Measurements from ENCODE around the gene MXD4.
A peak's percentile ranks its signal among the peaks of the same experiment; 100 is the strongest.

Gene MXD4

DNA sequence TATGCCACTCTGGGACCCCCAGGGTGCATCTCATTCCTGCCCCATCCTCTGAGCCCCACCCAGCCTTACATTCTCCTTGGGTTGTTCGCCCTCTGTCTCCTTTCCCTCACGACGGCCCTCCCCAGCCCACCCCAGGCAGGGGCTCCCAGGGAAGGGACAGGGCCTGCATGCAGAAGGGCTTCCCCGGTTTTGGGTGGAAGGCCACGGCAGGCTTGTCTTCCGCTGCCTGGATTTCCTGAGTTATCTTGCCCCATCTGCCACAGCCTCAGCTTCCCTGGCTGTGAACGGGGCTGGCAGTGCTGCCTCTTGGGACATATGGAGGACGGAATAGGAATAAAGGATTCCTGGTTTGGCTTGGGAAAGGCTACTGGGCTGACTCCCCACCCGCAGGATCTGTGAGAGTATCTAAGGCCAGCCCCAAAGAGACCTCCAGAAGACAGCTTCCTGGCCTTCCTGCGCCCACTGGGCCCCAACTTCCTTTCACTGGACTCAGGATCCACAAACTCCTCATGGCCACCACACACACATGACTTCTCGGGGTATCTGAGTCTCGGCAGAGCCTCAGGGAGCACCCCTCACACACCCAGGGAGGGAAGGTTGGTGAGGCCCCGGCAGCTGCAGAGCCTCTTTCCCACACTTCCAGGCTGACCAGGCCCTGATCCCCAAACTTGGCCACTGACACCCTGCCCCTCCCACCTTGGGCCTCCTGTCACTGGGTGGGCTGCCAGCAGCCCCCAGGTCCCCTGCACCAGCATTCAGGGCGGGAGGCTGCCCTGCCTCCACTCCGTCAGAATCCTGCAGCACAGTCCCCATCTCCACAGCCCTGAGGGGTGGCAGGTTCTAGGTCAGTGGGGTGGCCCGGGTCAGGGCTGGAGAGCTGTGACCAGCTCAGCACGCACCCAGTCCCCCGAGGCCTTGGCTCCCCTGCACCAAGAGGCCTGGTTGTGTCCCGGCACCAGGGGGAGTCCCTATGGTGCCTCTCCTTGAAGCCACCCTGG is 3.5 kb upstream of the MXD4 start:
- no peak overlapping the region for H3K27ac ChIP-seq
- in situ Hi-C loops (cut with HindIII; ENCODE audit: low pct_ligation_motif_present, low sequenced_read_pairs), result no loop called here
- no peak overlapping the region for H3K4me3 ChIP-seq (ENCODE audit: low read depth, low read length)
- H3K36me3 ChIP-seq (replicated peaks), result no peaks in the 10 kb centered on the region
- H3K27me3 ChIP-seq (replicated peaks), result no peaks in the 10 kb centered on the region
- TF ChIP-seq, protein P1, sequence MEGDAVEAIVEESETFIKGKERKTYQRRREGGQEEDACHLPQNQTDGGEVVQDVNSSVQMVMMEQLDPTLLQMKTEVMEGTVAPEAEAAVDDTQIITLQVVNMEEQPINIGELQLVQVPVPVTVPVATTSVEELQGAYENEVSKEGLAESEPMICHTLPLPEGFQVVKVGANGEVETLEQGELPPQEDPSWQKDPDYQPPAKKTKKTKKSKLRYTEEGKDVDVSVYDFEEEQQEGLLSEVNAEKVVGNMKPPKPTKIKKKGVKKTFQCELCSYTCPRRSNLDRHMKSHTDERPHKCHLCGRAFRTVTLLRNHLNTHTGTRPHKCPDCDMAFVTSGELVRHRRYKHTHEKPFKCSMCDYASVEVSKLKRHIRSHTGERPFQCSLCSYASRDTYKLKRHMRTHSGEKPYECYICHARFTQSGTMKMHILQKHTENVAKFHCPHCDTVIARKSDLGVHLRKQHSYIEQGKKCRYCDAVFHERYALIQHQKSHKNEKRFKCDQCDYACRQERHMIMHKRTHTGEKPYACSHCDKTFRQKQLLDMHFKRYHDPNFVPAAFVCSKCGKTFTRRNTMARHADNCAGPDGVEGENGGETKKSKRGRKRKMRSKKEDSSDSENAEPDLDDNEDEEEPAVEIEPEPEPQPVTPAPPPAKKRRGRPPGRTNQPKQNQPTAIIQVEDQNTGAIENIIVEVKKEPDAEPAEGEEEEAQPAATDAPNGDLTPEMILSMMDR (IDR thresholded peaks at IDR 0.05; ENCODE audit: low read depth, low read length, missing control alignments), result peak; percentile 32
- DNase-seq, result no peak

DNA sequence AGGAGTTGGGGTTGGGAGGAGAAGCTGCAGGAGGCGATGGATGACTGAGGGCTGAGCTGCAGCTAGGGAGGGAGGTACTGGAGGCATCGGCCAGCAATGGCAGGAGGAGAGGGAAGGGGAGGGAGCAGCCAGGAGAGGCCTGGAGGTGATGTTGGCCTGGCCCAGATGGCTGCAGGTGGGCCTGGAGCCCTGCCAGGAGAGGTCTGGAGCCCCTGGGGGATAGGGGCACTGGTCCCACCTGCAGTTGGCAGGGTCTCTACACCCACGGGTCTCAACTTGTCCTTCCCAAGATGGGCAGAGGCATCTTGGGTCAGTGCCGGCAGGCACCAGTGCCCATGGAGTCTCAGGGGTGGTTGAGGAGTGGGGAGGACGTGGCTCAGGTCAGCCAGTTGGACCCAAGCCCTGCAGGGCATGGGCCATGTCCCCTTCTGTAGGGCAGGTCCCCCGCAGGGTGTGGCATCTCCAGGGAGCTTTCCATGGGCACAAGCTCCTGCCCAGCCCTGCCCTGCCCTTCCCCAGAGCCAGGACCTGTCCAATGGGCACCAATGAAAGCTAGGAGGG is 2.7 kb upstream of the MXD4 start:
- no peak for DNase-seq
- H3K27ac ChIP-seq, result no peak overlapping the region
- TF ChIP-seq, protein P1 (IDR thresholded peaks at IDR 0.05; ENCODE audit: low read depth, low read length, missing control alignments), result no peak
- in situ Hi-C loops (cut with HindIII; ENCODE audit: low pct_ligation_motif_present, low sequenced_read_pairs), result no loop called here
- no peaks in the 10 kb centered on the region for H3K36me3 ChIP-seq (replicated peaks)
- H3K27me3 ChIP-seq (replicated peaks), result no peaks in the 10 kb centered on the region
- no peak overlapping the region for H3K4me3 ChIP-seq (ENCODE audit: low read depth, low read length)

DNA sequence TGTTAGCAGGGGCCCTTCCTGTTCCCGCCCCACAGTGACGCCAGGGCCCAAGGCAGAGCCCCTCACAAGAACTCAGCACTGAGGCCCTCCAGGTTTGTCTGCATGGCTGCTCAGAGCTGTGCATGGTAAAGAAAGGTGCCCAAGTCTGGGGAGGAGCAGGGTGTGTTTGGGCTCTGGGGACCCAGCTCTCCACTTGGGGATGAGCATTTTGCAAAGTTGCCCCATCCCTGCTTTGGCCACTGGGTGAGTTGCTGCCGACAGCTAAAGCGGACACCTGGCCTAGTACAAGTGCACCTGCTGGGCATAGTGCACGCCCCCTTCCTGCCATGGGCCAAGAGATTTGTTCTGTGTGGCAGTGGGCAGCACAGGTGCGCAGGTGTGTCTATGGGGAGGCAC is 2.0 kb upstream of the MXD4 start:
- in situ Hi-C loops (cut with HindIII; ENCODE audit: low pct_ligation_motif_present, low sequenced_read_pairs), result no loop called here

DNA sequence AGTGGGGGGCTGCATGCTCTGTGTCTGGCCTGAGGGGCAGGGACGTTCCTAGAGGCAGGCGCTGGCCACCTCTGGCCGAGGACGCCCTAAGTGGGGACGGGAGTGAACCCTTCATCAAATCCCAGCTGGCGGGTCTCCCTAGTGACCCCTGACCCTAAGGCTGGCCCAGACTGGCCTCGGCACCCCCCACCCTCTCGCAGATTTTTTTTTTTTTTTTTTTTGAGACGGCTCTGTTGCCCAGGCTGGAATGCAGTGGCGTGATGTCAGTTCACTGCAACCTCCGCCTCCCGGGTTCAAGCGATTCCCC is 988 bp upstream of the MXD4 start:
- Histone ChIP-seq H3K4me3 (ENCODE audit: low read depth, low read length) (peak overlapping the region; percentile 60), H3K27me3 (replicated peaks) (no peaks in the 10 kb centered on the region), H3K36me3 (replicated peaks) (peaks cover 3% of the 10 kb centered on the region), H3K27ac (peak overlapping the region; percentile 91)
- in situ Hi-C loops (cut with HindIII; ENCODE audit: low pct_ligation_motif_present, low sequenced_read_pairs), result no loop called here
- no peak for DNase-seq
- TF ChIP-seq, protein P1 (IDR thresholded peaks at IDR 0.05; ENCODE audit: low read depth, low read length, missing control alignments), result no peak

More for the DNA sequence above, 2.0 kb upstream of the MXD4 start:
- Histone ChIP-seq H3K27ac (no peak overlapping the region), H3K36me3 (replicated peaks) (peaks cover 3% of the 10 kb centered on the region), H3K4me3 (ENCODE audit: low read depth, low read length) (no peak overlapping the region), H3K27me3 (replicated peaks) (no peaks in the 10 kb centered on the region)
- TF ChIP-seq, protein P1 (IDR thresholded peaks at IDR 0.05; ENCODE audit: low read depth, low read length, missing control alignments), result no peak
- DNase-seq, result no peak

DNA sequence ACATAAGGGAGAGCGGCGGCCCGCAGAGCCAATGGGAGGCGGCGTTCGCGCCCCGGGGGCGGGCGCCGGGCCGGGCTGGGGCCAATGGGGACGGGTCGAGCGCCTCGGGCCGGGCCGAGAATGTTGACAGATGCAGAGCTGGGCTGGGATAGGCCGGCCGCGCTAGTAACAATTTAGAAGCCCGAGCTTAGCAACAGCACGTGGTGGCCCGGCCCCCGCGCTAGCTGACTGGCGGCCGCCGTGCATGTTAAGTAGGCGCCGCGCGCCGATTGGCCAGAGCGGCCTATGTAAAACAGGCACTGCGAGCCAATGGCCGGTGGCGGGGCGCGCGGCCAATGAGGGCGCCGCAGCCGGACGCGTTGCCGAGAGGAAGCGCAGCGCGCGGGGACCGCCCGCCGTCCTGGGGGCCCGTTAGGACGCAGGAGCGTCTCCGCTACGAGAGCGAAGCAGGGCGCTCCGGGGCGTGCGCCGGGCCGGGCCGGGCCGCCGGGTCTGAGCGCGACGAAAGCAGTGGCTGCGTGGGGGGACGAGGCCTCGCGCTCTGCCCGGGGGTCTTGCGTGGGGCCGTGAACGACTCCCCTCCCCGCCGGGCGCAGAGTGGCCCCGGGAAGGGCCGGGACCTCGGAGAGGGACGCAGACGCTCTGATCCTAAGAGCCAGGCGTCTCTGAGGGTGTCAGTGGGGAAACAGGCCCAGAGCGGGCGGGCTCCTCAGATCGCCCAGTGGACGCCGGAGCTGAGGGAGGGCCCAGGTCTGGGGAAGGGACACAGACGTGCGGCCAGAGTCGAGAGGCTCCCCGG is 435 bp upstream of the MXD4 start:
- TF ChIP-seq, protein P1 (IDR thresholded peaks at IDR 0.05; ENCODE audit: low read depth, low read length, missing control alignments), result no peak
- peak; percentile 100 for DNase-seq
- H3K4me3 ChIP-seq (ENCODE audit: low read depth, low read length), result peak overlapping the region; percentile 60

More for the DNA sequence above, 435 bp upstream of the MXD4 start:
- H3K27me3 ChIP-seq (replicated peaks), result no peaks in the 10 kb centered on the region
- in situ Hi-C loops (cut with HindIII; ENCODE audit: low pct_ligation_motif_present, low sequenced_read_pairs), result no loop called here
- peak overlapping the region; percentile 91 for H3K27ac ChIP-seq
- H3K36me3 ChIP-seq (replicated peaks), result peaks cover 7% of the 10 kb centered on the region

Data from brain microvascular endothelial cell (primary cell).